ENCODE results near the gene CHST7.
A peak's percentile ranks its signal among the peaks of the same experiment; 100 is the strongest.

The CHST7 gene

GRCh38 chrX:46573892-46574773, 568 bp downstream of the CHST7 start:
- no peak for DNase-seq

- DNase-seq = no peak
Measured at GRCh38 chrX:46574774-46575381, 1.3 kb downstream of the CHST7 start.

DNA sequence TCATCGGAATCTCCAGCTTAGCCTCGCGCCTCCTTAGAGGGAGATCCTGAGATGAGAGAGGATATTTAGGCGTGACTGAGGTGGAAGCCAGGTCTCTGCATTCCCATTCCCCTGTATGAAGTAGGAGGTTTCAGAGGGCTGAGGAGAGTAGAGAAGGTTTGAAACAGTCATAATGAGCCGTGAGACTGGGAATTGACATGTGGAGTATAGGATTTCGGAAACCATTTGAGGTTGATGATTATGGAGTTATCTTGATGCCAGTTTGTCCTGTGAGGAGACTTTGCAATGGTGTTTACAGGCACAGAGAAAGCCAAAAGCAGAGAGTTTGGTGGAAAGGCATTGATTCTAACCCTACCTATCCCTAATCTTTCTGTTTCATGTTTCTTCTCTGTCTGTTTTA, 2.0 kb downstream of the CHST7 start:
- DNase-seq = no peak

DNA sequence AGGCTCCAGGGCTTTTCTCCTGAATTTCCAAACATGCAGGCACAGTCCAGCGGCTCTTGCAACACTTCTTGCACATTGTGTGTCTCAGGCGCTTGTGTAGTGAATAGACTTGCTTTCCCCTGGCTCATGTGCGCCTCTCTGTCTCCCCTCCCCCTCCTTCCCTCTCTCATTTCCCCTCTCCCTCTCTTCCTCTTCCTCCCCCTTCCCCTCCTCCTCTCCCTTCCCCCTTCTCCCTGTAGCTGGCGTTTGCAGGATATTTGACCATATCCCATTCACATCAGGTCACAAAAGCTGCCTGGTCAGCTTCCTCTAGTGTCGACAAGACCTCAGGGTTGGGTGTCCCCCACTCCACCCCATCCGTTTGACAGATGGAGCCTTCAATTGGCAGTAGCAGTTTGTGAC, 2.4 kb downstream of the CHST7 start:
- no peak for DNase-seq

- no peak for DNase-seq
Measured at GRCh38 chrX:46576458-46576857, 2.9 kb downstream of the CHST7 start.

- peak; percentile 48 for DNase-seq
Measured at GRCh38 chrX:46577221-46578005, 3.8 kb downstream of the CHST7 start.

DNA sequence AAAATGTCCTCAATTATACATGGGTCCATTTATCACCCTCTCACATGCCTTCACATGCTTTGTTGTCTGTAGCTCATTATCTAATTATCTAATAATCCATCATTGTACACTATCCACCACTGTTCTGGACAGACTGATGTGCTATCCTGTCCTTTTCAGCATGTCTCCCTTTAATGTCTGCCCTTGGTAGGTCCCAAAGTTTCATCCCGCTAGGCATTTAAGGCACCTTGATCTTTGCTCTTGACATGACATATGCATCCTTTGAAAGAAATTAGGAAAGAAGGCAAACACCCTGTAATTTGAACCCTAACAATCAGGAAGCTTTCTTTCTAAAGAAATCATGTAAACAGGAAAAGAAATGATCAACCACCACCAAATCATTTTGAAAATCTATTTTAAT, 5.7 kb downstream of the CHST7 start:
- DNase-seq = no peak

DNA sequence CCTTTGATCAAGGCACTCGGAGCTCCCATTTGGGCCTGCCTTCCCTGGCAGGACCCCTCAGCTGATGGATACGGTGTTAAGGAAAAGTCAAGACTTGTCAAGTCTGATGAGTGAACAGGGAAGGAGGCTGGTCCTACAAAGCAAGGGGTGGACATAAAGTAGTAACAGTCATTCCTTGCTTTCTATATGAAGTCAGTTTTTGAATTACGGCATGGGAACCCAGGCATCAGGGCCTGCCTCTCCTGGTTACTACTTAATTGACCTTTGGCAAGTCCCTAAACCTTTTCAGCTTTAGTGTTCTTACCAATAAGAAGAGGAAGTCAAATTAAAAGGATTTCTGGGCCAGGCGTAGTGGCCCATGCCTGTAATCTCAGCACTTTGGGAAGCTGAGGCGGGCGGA, 7.0 kb downstream of the CHST7 start:
- DNase-seq = no peak

GRCh38 chrX:46582325-46582724, 8.8 kb downstream of the CHST7 start:
- peak; percentile 77 for DNase-seq

GRCh38 chrX:46582966-46583365, 9.4 kb downstream of the CHST7 start:
- peak; percentile 71 for DNase-seq

DNA sequence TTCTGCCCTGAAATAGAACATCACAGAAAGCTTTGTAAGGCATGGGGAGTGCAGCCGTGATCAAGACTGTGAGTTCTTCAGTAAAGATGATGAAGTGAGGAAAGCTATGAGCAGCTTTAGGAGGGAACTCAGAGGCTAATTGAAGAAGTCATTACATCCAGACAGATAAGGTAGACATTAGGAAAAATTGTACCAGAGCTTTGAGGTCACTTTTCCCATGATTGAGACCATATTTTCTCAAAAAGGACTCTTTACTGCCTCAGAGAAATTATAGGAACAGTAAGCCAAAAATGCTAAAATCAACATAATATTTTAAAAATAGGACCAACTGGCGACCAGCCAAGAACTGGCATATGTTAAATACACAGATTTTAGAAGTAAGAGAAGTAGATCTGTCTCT, 11.2 kb downstream of the CHST7 start:
- DNase-seq = no peak

GRCh38 chrX:46587158-46587557, 13.6 kb downstream of the CHST7 start:
- DNase-seq = peak; percentile 52

GRCh38 chrX:46587753-46588171, 14.2 kb downstream of the CHST7 start:
- no peak for DNase-seq

DNA sequence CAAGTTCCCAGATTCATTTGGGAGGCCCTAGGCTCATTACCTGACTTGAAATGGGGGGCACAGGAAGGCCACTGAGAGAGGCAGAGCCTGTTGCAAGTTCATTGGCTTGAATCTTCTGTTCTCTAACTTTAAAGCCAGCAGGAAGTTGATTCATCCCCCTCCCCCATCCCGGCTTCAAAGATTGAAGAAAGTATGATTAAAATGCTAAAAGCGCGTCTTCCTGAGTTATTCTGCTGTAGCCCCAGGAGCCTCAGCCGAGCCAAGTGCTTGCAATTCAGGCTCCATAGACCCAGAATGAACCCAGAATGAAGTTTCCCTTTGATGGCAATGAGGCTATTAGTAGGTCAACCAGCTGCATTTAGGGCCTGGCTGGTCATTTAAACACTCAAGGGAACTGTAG, 14.7 kb downstream of the CHST7 start:
- peak; percentile 47 for DNase-seq

DNA sequence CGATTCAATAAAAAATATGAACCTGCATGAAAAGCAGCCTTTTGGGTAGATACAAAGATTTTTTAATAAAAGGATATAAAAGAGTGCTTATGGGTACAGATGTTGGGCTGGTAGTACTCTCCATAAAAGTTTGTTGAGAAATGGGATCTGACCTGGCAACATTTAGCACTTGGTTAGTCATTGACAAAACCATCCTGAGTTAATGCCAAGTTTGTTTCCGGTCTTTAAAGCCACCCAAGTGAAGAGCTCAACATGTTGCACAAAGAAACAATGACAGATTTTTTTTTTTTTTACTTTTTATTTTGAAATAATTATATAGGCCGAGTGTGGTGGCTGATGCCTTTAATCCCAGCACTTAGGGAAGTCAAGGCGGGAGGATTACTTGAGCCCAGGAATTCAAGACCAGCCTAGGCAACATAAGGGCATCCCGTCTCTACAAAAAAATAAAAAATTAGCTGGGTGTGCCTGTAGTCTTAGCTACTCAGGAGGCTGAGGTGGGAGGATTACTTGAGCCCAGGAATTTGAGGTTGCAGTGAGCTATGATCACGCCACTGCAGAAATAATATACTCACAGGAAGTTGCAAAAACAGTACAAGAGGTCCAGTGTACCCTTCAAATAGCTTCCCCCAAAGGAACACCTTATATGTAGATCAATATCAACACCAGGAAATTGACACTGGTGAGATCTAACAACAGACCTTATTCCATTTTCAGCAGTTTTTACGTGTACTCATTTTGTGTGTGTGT, 16.6 kb downstream of the CHST7 start:
- DNase-seq = peak; percentile 52

GRCh38 chrX:46595084-46595483, 21.5 kb downstream of the CHST7 start:
- DNase-seq = no peak

GRCh38 chrX:46597208-46597607, 23.6 kb downstream of the CHST7 start:
- DNase-seq = no peak

DNA sequence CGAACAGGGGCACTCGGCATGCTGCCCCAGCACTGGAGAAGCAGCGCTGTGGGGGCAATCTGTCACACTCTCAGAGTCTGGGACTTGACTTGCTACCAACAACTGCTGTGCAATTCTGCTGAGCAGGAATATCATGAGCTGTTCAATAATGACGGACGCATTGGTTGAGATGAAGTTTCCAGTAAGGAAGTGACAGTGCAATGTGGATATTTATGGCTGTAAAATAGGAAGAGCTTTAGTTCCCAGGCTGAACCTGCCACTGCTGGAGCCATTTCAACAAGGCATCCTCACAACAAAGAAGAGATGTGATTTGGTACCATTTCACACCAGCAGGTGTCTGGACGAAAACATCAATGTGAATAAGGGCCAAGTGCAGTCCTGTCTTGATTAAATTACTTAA, 24.2 kb downstream of the CHST7 start:
- DNase-seq = no peak

DNA sequence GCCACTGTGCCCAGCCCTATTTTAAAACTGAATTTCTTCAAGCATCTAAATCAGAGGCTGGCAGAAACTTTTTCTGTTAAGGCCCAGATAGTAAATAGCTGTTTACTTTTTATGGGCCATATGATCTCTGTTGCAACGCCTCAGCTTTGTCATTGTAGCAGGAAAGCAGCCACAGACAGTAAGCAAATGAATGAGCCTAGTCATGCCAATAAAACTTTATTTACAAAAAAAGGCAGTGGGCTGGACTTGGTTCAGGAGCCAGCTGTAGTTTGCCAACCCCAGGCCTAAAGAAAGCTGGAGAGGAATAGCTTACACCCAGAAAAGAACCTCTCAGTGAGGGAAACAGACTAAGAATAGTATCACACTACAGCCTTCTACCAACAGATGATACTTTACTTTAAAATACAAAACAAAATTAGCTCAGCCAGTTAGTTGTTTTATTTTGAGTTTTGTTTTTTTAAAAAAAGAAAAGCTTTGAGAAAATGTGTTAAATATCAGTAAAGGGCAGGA, 25.5 kb downstream of the CHST7 start:
- no peak for DNase-seq

DNA sequence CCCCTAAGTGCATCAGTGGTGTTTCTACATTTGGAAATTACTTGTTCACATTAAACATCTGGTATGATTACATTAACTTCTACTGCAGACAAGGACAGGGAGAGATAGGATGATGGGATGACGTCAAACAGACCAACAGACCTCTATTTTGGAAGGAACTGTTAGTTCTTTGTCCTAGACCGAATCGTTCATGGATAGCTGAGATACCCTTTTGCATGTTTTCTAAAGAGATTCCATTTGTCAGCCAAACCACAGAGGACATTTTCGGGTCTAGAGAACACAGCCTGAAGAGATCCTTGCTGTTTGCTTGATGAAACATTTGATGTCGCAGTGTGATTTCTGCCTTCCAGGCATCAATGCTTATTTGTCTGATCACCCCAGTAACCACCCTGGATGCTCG, 27.7 kb downstream of the CHST7 start:
- DNase-seq = no peak

DNA sequence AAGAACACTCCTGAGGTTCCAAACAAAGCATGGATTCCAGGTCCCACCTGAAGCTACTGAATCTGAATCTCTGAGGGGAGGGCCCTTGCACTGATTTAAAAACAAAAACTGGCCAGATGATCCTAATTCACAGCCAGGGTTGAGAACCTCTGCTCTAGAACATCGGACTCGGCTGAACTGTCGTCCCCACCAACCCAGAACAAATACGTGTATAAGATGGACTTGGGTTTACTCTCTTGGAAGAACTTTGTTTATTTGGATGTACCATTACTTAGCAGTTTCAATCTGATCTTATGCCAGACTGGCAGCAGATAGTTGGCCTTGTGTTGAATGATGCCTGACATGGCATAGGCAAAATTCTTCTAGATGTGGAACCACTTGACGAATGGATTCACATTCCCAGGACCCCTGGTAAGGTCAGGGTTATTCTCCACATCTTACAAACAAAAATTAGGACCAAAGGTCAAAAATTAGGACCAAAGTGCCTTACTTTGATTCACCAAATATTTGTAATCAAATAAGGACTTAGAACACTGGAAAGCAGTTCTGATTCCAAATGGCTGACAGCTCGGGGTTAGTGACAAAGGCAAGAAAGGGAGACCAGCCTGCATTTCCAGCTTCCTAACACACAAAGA, 29.0 kb downstream of the CHST7 start:
- DNase-seq = no peak

GRCh38 chrX:46607916-46608315, 34.4 kb downstream of the CHST7 start:
- DNase-seq = no peak
